Gastrocnemius medialis (tissue), 4 donors: ENCODE measurements around the gene TEAD2.
A peak's percentile ranks its signal among the peaks of the same experiment; 100 is the strongest.

Experiments used
- POLR2A ChIP-seq, 2 donors: fragments of 450-650 bp; IDR thresholded peaks; one replicate each; pipeline ENCODE4 v1.6.1; 2017; ENCODE audit warnings: antibody characterized with exemption in 2 of 2, mild to moderate bottlenecking in 2 of 2, moderate library complexity in 2 of 2
- TF ChIP-seq, protein P1 (sequence below), 5 experiments: fragments of 450-650 bp in 3 of 5; fragments of 200-600 bp in 2 of 5; sonication (generic) in 2 of 5; IDR thresholded peaks in 4 of 5; conservative IDR thresholded peaks in 1 of 5; 1 replicate in 4 of 5; 2 replicates in 1 of 5; pipeline ENCODE4 v1.5.1; 2016 to 2019; ENCODE audit warnings: antibody characterized with exemption in 5 of 5, mild to moderate bottlenecking in 3 of 5, moderate library complexity in 3 of 5

DNA sequence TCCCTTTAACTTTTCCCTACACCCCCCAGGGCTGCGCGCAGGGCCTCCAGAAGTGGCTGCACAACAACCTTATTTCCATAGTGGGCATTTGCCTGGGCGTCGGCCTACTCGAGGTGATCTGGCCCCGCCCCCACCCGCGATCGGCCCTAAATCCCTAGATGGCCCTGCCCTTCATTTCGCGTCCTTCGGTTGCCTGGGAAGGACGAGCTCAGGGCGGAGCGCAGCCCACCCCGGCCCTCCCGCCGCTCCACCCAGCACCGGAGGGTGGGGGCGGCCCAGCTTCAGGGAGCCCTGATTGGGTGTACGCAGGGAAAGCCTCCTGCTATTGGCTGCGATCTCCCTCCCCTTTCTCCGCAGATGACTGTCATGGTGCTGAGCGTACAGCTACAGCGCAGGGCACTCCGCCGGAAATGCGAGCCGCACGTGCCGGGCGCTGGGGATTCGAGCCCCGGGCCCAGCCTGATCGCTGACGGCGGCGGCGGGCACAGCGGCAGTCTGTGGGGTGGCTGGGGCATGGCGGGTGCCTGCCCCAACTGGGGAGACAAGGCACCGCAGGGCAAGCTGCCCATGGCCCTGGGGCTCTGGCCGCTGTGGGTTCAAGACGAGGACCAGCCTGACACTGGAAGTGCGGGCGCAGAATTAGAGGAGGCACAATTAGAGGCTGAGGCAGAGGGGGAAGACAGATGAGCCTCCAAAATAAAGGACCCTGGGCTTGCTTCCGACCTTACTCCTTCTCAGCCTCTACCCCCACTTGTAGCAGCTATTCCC, 22.7 kb downstream of the TEAD2 start:
- TF ChIP-seq, protein P1, sequence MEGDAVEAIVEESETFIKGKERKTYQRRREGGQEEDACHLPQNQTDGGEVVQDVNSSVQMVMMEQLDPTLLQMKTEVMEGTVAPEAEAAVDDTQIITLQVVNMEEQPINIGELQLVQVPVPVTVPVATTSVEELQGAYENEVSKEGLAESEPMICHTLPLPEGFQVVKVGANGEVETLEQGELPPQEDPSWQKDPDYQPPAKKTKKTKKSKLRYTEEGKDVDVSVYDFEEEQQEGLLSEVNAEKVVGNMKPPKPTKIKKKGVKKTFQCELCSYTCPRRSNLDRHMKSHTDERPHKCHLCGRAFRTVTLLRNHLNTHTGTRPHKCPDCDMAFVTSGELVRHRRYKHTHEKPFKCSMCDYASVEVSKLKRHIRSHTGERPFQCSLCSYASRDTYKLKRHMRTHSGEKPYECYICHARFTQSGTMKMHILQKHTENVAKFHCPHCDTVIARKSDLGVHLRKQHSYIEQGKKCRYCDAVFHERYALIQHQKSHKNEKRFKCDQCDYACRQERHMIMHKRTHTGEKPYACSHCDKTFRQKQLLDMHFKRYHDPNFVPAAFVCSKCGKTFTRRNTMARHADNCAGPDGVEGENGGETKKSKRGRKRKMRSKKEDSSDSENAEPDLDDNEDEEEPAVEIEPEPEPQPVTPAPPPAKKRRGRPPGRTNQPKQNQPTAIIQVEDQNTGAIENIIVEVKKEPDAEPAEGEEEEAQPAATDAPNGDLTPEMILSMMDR (IDR thresholded peaks at IDR 0.05 in 4 of 5, conservative IDR thresholded peaks at IDR 0.05 in 1 of 5) = no peak
- TF ChIP-seq POLR2A (IDR thresholded peaks at IDR 0.05) = peak in 1 of 2 donors; percentile 6
